Measurements from ENCODE around the gene CCDC102A.

DNA sequence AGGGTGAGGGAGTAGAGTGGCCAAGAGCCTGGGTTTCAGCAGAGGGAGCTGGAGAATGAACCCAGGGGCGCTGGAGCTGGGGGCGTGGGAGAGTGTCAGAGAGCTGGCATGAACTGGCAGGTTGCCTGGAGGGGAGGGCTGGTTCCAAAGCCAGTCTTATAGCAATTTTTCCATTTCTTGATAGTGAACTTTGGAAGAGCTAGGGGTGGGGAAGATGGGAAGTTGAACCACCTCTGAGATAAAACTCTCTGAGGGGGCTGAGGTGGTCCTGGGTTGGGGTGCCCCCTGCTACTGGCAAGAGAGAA lies 42.9 kb upstream of the CCDC102A start:
- TF ChIP-seq, protein P1, sequence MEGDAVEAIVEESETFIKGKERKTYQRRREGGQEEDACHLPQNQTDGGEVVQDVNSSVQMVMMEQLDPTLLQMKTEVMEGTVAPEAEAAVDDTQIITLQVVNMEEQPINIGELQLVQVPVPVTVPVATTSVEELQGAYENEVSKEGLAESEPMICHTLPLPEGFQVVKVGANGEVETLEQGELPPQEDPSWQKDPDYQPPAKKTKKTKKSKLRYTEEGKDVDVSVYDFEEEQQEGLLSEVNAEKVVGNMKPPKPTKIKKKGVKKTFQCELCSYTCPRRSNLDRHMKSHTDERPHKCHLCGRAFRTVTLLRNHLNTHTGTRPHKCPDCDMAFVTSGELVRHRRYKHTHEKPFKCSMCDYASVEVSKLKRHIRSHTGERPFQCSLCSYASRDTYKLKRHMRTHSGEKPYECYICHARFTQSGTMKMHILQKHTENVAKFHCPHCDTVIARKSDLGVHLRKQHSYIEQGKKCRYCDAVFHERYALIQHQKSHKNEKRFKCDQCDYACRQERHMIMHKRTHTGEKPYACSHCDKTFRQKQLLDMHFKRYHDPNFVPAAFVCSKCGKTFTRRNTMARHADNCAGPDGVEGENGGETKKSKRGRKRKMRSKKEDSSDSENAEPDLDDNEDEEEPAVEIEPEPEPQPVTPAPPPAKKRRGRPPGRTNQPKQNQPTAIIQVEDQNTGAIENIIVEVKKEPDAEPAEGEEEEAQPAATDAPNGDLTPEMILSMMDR (IDR thresholded peaks at IDR 0.05), result no peak
- TF ChIP-seq POLR2A (IDR thresholded peaks at IDR 0.05), result no peak

Measured in thyroid gland (tissue), 4 donors.